ENCODE results near the gene CACNA2D1. TPM values are rescaled to one million over a fixed set of nuclear protein-coding genes. Genes with fewer than 3 reads are reported as not detected.

Gene CACNA2D1
- polyA plus RNA-seq, 1 experiment: 6.0 TPM

DNA sequence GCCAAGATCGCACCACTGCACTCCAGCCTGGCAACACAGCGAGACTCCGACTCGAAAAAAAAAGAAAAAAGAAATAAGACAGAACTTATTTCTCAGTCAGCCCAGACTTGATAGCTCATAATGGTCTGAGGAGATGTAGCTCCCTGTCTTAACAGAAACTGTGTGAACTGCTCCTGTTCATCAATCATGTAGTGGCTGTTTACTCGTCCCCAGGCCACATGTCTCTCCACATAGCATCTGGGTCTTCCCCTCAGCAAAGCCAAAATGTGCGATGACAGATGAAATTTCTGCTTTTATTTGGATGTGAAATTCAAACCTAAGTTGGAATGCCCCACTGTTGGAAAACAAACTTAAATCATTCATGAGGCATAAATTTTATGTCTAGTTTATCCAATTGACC lies 219.0 kb downstream of the CACNA2D1 start:
- Histone ChIP-seq H3K36me3 (ENCODE audit: control insufficient read depth, insufficient read depth, low read length) (no peaks in the 10 kb centered on the region), H3K4me3 (ENCODE audit: low read depth, low read length) (no peak overlapping the region), H3K27me3 (ENCODE audit: control insufficient read depth, insufficient read depth, low read length) (no peaks in the 10 kb centered on the region)
- ChIA-PET CTCF (interaction anchor here (2.2 kb wide), 1 partner anchor 10 kb away, joined by 8 read pairs; no protein-coding TSS in a partner anchor), POLR2A (no interaction called here)
- no peak for DNase-seq (ENCODE audit: low read depth)
- TF ChIP-seq, protein P1, sequence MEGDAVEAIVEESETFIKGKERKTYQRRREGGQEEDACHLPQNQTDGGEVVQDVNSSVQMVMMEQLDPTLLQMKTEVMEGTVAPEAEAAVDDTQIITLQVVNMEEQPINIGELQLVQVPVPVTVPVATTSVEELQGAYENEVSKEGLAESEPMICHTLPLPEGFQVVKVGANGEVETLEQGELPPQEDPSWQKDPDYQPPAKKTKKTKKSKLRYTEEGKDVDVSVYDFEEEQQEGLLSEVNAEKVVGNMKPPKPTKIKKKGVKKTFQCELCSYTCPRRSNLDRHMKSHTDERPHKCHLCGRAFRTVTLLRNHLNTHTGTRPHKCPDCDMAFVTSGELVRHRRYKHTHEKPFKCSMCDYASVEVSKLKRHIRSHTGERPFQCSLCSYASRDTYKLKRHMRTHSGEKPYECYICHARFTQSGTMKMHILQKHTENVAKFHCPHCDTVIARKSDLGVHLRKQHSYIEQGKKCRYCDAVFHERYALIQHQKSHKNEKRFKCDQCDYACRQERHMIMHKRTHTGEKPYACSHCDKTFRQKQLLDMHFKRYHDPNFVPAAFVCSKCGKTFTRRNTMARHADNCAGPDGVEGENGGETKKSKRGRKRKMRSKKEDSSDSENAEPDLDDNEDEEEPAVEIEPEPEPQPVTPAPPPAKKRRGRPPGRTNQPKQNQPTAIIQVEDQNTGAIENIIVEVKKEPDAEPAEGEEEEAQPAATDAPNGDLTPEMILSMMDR (IDR thresholded peaks at IDR 0.05; ENCODE audit: insufficient read depth, low read depth, low read length): no peak

DNA sequence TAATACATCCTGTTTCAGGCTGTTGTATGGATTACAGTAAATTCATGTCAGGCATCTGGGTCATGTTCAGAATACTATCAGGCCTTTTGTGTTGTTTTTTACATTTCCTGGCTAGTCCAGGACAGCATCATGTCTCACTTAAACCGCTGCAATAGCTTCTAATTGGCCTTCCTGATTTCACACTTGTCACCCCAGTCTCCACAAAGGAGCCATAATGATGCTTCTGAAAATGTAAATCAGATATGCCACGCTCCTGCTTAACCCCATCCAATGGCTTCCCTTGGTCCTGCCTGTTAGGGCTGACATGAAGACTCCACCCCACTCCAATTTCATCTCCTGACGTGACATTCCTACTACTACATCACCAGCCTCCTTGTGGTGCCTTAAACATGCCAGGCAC lies 220.0 kb downstream of the CACNA2D1 start:
- no peaks in the 10 kb centered on the region for H3K36me3 ChIP-seq (ENCODE audit: control insufficient read depth, insufficient read depth, low read length)
- POLR2A ChIA-PET: no interaction called here
- TF ChIP-seq, protein P1 (IDR thresholded peaks at IDR 0.05; ENCODE audit: insufficient read depth, low read depth, low read length): no peak
- no peak for DNase-seq (ENCODE audit: low read depth)
- H3K4me3 ChIP-seq (ENCODE audit: low read depth, low read length): no peak overlapping the region
- CTCF ChIA-PET: interaction anchor here (2.2 kb wide), 1 partner anchor 11 kb away, joined by 8 read pairs; no protein-coding TSS in a partner anchor
- H3K27me3 ChIP-seq (ENCODE audit: control insufficient read depth, insufficient read depth, low read length): no peaks in the 10 kb centered on the region

DNA sequence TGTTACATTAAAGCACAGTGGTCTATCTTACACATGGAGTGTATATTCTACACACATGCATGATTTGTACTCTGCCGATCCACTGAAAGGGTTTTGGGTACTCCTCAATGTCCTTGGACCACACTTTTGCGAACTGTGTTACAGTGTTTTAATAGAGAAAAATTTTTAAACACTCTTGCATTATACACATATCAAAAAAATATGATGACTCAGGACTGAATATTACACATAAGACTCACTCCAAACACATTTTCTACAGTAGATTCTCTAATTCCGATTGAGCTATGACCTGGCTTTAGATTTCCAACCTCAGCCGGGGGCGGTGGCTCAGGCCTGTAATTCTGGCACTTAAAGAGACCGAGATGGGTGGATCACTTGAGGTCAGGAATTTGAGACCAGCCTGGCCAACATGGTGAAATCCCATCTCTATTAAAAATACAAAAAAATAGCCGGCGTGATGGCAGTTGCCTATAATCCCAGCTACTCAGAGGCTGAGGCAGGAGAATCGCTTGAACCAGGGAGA lies 222.4 kb downstream of the CACNA2D1 start:
- no peak for DNase-seq (ENCODE audit: low read depth)
- CTCF ChIA-PET: interaction anchor here (2.0 kb wide), 1 partner anchor 10 kb away, joined by 6 read pairs; no protein-coding TSS in a partner anchor
- POLR2A ChIA-PET: no interaction called here
- no peak overlapping the region for H3K4me3 ChIP-seq (ENCODE audit: low read depth, low read length)
- TF ChIP-seq, protein P1 (IDR thresholded peaks at IDR 0.05; ENCODE audit: insufficient read depth, low read depth, low read length): no peak
- H3K27me3 ChIP-seq (ENCODE audit: control insufficient read depth, insufficient read depth, low read length): no peaks in the 10 kb centered on the region
- H3K36me3 ChIP-seq (ENCODE audit: control insufficient read depth, insufficient read depth, low read length): no peaks in the 10 kb centered on the region

DNA sequence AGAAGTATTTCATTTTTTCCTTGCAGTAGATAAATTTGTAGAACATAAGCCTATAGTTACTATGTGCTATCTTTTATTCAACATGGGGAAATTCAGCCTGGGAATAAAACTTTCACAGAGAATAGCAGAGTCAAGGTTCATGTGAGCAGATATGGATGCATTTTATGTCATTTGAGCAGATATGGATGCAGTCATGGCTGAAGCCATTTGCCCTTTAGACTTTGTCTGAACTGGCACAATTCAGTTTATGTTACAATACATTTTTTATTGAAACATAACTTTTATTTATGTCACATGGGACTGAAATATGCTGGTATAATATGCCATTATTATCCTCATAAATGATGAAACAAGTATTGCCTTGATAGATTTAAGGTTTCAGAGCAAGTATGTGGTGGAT lies 231.1 kb downstream of the CACNA2D1 start:
- Histone ChIP-seq H3K4me3 (ENCODE audit: low read depth, low read length) (no peak overlapping the region), H3K27me3 (ENCODE audit: control insufficient read depth, insufficient read depth, low read length) (no peaks in the 10 kb centered on the region), H3K36me3 (ENCODE audit: control insufficient read depth, insufficient read depth, low read length) (no peaks in the 10 kb centered on the region)
- DNase-seq (ENCODE audit: low read depth): no peak
- POLR2A ChIA-PET: no interaction called here
- TF ChIP-seq, protein P1 (IDR thresholded peaks at IDR 0.05; ENCODE audit: insufficient read depth, low read depth, low read length): no peak
- CTCF ChIA-PET: no interaction called here

DNA sequence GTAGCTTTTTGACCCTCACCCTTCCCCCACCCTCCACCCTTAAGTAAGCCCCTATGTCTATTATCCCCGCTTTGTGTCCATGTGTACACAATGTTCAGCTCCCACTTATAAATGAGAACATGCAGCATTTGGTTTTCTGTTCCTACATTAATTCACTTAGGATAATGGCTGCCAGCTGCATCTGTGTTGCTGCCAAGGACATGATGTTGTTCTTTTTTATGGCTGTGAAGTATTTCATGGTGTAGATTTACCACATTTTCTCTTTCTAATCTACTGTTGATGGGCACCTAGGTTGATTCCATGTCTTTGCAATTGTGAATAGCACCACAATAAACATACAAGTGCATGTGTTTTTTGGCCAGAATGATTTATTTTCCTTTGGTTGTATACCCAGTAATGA lies 232.2 kb downstream of the CACNA2D1 start:
- ChIA-PET POLR2A (no interaction called here), CTCF (interaction anchor here (1.0 kb wide), 1 partner anchor 166 kb away, joined by 3 read pairs; no protein-coding TSS in a partner anchor)
- no peak for DNase-seq (ENCODE audit: low read depth)
- Histone ChIP-seq H3K36me3 (ENCODE audit: control insufficient read depth, insufficient read depth, low read length) (no peaks in the 10 kb centered on the region), H3K27me3 (ENCODE audit: control insufficient read depth, insufficient read depth, low read length) (no peaks in the 10 kb centered on the region), H3K4me3 (ENCODE audit: low read depth, low read length) (no peak overlapping the region)
- TF ChIP-seq, protein P1 (IDR thresholded peaks at IDR 0.05; ENCODE audit: insufficient read depth, low read depth, low read length): no peak
